Heart left ventricle (tissue), 13 donors: ENCODE results near the gene PTPRE.

Source experiments
- CTCF ChIP-seq, 12 donors: fragments of 200-600 bp; sonication (generic) in 4 of 12; IDR thresholded peaks; one replicate each; pipeline versions ENCODE4 v1.5.0 to v1.8.0; 2018 to 2022; ENCODE audit warnings: antibody characterized with exemption in 12 of 12, mild to moderate bottlenecking in 5 of 12
- POLR2A ChIP-seq, 2 donors: fragments of 450-650 bp; IDR thresholded peaks; one replicate each; pipeline ENCODE4 v1.6.1; 2017; ENCODE audit warnings: antibody characterized with exemption in 2 of 2, mild to moderate bottlenecking in 2 of 2, moderate library complexity in 2 of 2
- donor health status: ischemic (EF 13 %, LVEDD 7.1; RV severe dilation, severe dysfunction).
- donor health status: DM: no; HTN: yes; CAD: no.
- donor health status: DM: no; HTN: no; CAD: no.
- donor health status: ischemic (EF 25% LVEDD 6.9; RV normal size, moderate dysfunction).
- donor health status: ischemic (EF 25% LVEDD 5.7; RV mildly dilated, moderate dysfunction).
- donor health status: ischemic (EF 35%, LVEDD 5.7; RV mildly dilated, moderate dysfunction).
- donor health status: nonischemic (EF 11% LVEDD 7.7; RV severe dilation, severe dysfunction).
- donor health status: DM: yes; HTN: yes; CAD: no.
- donor health status: PGD.
- donor health status: ischemic (EF 29% LVEDD 5.4; RV normal size, mild dysfunction).
- donor health status: nonischemic (EF 23%, LVEDD 6.1; RV moderate dilation, normal function).

GRCh38 chr10:128072941-128073645 is 166.2 kb downstream of the PTPRE start:
- no peak for TF ChIP-seq CTCF (IDR thresholded peaks at IDR 0.05)
- TF ChIP-seq POLR2A (IDR thresholded peaks at IDR 0.05), result no peak
